HG02973 (cell line): Measurements from ENCODE around the gene KLF13.
A peak's percentile ranks its signal among the peaks of the same experiment; 100 is the strongest.

Source experiments
- ATAC-seq: cut with Tn5 transposase; IDR thresholded peaks from one replicate; pipeline ENCODE4 v1.9.1; 2021; ENCODE audit warnings: moderate library complexity; ENCODE audit not compliant: unreplicated experiment

Gene KLF13

GRCh38 chr15:31314380-31314779, 12.3 kb upstream of the KLF13 start:
- no peak for ATAC-seq

GRCh38 chr15:31316135-31316795, 10.4 kb upstream of the KLF13 start:
- no peak for ATAC-seq

DNA sequence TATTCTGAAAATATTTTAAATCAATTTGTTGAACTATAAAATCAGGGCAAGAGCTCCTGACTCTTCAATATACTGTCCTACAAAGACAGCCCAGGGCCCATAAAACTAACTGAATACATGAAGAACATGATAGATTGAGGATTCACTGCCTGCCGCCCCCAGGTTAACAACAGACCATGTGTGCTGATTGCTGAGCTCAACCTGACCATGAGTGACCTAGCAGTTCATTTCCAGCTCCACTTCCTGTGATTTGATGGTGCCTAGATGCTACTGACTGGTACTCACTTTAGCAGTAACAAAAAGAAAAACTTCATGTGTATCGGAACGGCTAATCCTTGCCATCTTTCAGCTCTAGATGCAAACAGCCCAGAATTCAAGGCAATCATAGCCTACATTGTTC, 9.6 kb upstream of the KLF13 start:
- no peak for ATAC-seq

GRCh38 chr15:31317421-31318327, 9.0 kb upstream of the KLF13 start:
- ATAC-seq: no peak

DNA sequence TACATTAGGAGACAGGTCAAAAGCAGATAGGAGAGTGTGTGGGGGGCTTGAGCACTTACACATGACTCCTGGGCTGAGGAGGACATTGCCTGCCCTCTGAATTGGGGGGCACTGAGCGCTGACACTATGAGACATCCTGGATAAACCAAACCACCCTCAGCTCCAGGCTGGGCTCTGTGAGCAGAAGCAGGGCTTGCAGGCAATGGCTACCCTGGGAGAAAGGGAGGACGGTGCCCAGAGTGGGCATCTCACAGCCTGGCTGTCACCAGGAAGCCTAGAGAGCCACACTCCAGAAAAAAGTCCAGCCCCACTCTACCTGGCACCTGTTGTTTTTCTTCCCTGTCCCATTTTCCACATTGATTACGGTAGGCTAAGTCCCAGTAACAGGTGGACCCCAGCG, 8.2 kb upstream of the KLF13 start:
- ATAC-seq: no peak

GRCh38 chr15:31320022-31320421, 6.6 kb upstream of the KLF13 start:
- no peak for ATAC-seq

DNA sequence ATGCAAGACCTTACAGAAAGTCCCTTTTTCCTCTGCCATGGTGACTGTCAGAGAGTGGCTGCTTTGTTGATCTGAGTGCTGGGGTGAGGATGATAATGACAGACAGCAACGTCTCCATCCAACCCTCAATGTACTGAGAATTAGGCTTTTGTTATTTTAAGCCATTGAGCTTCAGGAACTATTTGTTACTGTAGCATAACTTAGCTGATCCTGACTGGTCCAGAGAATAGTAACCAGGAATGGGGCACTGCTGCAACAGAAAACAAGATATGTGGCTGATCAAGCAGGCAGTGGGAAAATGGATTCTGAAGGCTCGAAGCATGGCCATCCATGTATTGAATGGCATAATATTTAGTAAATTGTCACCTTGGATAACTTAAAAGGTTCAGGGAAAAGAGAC, 5.2 kb upstream of the KLF13 start:
- ATAC-seq: no peak

GRCh38 chr15:31322504-31322903, 4.1 kb upstream of the KLF13 start:
- ATAC-seq: no peak

DNA sequence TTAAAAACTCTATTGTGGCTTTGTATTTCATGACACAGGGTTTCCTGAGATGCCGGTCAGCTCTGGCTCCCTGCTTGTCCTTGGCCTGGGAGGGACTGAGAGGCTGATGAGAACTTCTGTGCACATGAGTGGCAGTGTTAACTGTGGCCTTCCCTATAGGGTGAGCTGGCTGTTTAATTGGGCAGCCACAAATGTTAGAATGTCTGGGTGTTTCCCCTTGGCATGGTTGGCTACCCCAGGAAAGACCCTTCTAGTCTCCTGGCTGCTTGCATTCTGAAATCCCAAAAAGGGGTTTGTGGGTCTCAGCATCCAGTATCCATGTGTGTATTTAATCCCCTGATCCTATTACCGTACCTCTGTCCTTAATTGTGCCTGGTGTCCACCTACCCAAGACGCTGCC, 3.0 kb upstream of the KLF13 start:
- no peak for ATAC-seq

- no peak for ATAC-seq
These were observed 2.4 kb upstream of the KLF13 start for GRCh38 chr15:31324186-31324585.

DNA sequence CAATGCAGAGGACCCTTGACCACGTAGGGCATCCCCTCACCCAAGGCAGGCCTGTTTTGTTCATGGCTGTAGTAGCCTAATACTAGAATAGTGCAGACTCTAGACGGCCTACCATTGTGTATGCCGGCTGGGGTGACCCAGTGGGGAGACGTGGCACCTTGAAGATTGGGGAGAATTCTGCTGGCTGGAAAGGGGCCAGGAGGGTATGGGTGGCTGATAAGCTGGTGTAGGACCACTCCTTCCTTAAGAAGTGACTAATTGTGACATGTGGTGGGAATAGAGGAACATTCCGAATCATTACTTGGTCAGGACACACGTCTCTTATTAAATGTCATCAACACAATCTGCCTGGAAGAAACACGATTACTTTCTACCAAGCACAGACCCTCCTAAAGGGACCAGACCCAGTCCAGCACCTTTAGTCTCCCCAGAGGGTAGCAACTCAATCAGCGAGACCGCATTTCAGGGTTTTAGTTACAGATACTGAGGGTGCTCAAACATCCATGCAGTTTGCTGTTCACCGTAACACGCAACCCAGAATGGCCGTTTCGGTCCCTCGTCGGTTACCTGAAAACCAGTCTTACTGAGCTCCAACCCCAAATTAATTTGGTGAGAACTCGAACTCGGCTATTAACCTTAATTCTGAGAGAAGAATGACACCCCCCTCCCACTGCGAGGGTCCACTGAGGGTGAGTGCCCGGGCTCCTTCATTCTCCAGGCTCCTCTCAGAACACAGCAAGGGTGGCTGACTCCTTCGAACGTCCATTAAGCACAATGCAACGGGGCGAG, 1.6 kb upstream of the KLF13 start:
- ATAC-seq: no peak

- ATAC-seq: peak; percentile 1
These were observed 960 bp upstream of the KLF13 start for GRCh38 chr15:31325595-31326155.

- ATAC-seq: peak; percentile 14
These were observed 437 bp downstream of the KLF13 start for GRCh38 chr15:31326875-31327668.

DNA sequence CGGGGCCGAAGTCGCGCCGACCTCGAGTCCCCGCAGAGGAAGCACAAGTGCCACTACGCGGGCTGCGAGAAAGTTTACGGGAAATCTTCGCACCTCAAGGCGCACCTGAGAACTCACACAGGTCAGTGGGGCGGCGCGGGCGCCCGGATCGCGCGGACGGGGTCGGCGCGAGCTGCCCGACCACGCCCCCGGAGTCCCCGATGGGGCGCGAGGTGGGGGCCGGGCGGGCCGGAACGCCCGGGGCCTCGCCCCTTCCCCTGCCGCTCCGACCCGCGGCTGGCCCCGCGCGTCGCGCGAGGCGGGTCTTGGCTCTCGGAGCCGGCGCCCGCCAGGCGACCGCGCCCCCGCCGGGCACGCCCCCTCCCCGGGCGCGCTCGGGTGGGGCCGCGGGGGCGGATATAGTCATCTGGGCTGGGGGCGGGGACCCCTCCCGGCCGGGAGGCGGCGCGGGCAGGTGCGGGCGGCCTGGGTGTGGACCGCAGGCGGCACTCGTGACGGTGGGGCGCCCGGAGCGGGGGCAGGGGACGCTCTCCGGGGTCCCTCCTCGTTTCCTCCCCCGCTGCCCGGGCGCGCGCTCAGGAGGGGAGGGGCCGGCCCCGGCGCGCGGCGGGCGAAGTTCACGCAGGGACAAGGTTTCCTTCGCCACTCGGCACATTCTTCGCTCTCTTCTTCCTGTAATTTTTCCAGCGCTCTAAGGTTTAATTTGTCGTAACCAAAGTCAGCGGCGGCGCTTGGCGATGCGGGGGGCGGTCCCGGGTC, 1.2 kb downstream of the KLF13 start:
- ATAC-seq: no peak

DNA sequence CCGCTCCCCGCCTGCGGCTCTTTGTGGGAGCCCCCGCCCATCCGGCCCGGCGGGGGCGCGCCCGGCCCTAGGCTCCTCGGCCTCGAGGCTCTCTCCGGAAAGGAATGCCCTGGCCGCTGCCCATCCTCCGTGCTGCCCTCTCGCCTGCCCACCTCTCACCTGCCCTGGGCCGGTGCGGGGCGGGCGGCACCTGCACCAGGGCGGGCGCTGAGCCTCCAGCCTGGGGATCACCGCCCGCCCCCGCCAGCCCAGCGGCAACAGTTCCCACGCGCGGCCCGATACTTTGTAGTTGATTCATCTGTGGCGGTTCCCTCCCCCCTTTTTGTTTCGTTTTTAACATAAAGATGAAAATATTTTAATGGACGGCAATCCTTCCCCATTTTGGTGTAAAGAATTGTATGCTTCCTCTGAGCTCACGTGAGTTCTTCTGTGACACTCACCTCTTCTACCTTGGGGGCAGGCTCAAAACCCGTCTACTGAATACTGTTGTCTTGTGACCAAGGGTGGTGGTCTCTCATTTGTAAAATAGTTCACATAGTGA, 1.9 kb downstream of the KLF13 start:
- no peak for ATAC-seq

DNA sequence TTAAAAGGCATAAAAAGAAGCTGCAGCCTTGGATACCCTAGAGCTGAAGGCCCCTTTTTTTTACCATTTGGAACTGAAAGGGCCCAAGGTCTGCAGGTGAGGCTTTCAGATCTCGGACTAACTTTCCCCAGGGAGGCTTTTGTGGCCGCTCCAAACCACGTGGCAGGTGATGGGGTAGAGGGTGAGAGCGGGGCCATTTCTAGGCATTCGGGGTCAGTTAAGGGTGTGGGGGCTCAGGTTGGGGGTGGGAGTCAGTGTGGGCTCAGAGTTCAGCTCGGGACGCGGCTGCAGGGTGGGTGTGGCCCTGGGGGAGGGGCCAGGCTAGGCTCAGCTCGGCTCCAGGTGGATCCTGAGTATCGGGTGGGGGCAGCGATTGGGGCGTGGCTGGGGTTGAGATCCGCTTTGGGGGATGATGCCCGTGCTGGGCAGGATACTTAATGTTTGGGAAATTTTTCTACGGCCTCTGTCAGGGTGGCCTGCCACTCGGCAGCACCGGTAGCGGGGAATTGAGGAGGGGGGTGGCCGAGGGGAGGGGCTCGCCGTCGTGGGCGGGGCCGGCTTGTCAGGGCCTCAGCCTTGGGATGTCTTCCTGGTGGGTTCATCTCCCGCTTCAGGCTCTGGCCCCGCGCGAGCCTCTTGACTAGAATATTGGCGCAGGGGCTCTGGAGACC, 2.5 kb downstream of the KLF13 start:
- ATAC-seq: no peak

GRCh38 chr15:31329640-31330010, 3.0 kb downstream of the KLF13 start:
- no peak for ATAC-seq

- no peak for ATAC-seq
These were observed 3.6 kb downstream of the KLF13 start for GRCh38 chr15:31330111-31330785.
